NCI-H187 (cell line): Measurements from ENCODE around the gene EFNA3.
"Not testable (repeated sequence)": the region's sequence is repeated elsewhere in the genome, so short reads cannot be mapped to it uniquely, and the experiment has no call there.

Source experiments
- DNase-seq, 2 experiments: peaks; one replicate each; lab custom pipeline; 2025; lab: John Stamatoyannopoulos, UW

Gene EFNA3

DNA sequence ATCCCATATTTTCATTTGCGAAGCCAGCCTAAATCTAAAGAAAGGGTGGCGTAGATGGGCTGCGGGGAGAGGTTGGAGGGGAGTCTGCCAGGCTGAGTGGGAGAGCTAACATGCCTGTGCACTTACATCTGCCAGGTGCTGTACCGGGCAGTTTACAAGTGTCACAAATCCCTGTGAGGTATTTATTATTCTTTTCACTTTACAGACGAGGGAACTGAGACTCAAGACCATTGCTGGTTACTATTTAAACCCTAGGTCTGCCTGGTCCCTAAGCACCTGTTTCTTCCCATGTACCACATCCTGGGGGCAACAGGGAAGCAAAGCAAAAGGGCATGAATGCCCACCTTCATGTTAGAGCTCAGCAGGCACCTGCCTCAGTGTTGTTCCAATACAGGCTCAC lies 29.7 kb downstream of the EFNA3 start:
- DNase-seq, result no peak

DNA sequence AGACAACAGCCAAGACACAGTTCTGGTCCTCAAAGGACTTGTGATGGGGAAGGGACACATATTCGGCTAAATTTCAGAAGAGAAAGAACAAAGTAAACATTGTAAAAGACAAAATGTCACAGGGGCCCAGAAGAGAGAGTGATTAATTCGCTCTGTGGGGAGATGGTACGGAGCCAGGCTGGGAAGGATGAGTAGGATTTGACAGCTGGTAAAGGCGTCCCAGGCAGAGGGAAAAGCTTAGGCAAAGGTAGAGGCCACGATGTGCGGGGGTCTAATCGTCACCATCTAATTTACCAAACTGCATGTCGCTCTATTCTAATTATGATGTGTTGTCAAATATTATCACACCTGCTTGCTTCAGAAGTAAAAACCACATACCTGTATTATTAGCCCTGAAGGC lies 31.7 kb downstream of the EFNA3 start:
- DNase-seq, result no peak

DNA sequence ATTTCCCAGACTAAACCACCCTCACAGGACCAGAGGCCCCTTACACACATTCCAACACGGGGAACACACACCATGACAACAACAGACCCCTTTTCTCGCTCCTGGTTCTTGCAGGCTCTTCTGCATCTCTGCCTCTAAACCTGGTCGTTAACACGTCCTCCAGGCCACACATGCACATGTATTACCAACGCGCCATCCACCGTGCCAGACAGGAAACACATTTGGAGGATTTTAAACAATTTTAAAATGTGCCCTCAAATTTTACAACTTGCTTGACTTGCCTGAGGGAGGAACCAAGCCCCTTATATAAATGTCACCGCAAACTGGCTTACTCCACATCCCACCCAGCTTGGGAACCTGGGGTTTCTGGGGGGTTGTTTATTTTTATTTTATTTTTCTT lies 32.2 kb downstream of the EFNA3 start:
- no peak for DNase-seq

DNA sequence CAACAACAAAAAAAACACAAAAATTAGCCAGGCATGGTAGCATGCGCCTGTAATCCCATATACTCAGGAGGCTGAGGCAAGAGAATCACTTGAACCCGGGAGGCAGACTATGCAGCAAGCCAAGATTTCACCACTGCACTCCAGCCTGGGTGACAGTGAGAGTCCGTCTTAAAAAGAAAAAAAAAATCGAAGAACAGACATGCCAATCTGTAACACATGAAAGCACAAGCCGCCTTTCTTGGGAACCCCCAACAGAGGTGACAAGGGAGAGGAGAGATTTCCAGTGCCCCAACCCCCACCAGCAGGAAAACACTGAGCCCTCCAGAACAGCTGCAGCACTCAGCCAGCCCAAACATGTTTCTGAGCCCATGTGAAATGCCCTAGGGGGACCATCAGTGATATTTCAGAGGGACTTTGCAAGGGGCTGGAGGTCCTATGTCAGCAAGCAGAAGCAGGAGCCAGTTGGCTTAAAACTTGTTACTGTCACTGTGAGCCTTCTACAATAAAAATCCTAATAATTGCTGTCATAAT lies 34.9 kb downstream of the EFNA3 start:
- DNase-seq, result no peak

DNA sequence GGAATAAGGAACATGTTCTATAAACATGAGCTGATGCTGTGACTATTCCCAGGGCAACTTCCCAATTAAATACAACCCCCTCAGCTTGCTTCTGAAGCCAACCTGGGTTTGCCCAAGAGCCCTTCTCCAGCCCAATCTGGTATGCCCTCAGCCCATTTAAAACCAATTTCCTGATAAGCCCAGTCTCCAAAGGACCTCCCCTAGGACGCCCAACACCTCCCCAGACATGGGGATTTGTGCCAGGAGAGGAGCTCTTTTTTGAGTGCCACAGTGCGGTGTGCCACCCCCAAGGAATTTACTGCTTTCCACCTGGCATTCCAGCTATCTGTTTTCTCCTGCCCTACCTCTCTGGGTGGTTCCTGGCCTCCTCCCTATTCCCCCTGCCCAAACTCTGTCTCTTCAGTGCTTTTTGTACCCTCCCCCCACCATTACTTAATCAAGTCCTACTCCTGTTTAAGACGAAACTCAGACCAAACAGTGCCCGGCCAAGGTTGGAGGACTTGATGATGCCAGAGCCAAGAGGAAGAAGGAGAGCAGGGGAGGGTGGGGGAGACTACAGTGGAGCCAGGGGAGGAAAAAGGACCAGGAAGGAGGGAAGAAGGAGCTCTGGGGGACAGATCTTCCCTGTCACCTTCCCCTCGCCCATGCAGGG lies 37.6 kb downstream of the EFNA3 start:
- no peak for DNase-seq

DNA sequence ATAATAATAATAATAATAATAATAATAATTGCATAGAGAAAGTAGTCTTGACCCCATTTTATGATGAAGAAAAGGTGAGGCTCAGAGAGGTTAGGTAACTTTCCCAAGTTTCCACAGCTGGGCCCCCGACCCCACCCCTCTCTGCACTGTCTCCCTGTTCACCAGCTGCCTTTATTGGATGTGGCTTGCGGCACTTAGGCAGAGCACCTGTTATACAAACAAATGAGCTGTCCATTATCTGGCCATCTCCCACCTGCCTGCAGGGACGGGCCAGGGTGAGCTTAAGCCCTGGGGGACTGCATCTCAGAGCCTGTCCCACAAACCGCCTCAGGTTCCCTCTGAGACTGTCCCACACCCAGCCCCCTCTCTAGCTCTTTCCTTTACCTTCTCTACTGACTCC lies 39.0 kb downstream of the EFNA3 start:
- peak; percentile 29 to 42 for DNase-seq

DNA sequence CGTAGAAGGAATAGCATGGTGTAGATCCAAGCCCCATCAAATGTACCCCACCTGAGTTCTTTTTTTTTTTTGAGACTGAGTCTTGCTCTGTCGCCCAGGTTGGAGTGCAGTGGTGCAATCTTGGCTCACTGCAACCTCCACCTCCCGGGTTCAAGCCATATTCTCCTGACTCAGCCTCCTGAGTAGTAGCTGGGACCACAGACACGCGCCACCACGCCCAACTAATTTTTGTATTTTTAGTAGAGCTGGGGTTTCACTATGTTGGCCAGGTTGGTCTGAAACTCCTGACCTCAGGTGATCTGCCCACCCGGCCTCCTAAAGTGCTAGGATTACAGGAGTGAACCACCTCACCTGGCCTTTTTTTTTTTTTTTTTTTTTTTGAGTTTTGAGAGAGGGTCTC lies 39.5 kb downstream of the EFNA3 start:
- DNase-seq, result not testable (repeated sequence)

DNA sequence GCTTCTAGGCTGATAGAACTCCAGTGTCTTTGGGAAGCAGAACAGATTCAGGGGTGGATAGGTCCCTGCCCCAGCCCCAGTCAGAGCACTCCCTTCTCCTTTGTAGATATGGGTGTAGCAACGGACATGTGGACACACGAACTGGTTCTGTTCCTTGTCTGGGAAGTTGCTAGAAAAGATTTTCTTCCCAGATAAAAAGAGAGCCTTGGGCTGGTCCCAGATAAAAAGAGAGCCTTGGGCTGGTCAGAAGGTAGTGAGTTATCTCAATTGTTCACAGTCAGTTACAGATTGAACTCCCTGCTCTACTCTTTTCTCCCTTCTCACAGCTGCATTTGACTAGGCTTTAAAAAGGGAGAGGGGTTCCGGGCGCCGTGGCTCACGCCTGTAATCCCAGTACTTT lies 41.6 kb downstream of the EFNA3 start:
- no peak for DNase-seq

DNA sequence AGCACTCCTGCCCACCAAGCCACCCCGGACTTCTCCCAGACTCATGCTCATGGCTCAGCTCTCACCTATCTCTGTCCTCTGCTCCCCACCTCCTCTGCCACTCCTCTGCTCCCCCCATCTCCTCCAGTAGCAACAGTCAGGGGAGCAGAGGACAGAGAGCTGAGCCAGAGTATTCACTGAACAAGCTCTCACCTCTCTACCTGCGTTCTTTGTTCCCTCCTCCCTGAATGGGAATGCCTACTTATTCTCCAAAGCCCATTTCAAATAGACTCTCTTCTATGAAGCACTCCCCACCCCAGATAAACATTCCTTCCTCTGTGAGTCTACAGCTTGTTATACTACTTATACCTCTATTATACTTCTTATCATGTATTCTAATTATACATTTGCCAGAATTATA lies 42.6 kb downstream of the EFNA3 start:
- DNase-seq, result no peak

DNA sequence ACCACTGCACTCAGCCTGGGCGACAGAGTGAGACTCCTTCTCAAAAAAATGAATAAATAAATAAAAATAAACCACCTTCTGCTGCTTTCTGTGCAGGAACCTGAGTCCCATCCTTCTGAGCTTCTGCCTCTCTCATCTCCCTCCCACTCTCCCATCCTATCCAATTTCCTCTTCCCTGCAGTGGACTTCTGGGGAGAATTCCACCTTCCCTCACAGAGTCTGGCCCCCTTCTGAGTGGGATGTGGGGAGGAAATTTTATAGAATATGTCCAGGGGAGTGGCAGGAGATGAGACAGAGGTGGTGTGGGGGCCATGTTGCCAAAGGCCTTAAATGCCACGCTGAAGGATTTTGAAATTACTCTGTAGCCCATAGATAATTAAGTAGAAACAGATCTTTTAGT lies 43.7 kb downstream of the EFNA3 start:
- no peak for DNase-seq

DNA sequence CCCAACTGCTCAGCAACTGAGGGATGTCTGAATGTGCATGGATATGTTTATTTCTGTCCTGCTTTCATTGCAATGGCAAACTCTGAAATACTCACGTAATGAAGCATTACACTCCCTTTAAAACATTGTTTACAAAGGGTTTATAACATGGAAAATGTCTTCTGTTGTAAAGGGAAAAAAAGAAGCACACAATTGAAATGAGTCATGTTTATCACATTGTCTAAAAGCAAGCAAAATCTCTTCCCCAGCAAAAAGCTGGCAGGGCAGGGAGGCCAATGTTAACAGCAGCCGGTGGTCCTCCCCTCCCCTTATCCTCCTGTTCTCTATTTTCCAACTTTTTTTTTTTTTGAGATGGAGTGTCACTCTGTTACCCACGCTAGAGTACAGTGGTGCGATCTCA lies 45.2 kb downstream of the EFNA3 start:
- DNase-seq, result no peak

DNA sequence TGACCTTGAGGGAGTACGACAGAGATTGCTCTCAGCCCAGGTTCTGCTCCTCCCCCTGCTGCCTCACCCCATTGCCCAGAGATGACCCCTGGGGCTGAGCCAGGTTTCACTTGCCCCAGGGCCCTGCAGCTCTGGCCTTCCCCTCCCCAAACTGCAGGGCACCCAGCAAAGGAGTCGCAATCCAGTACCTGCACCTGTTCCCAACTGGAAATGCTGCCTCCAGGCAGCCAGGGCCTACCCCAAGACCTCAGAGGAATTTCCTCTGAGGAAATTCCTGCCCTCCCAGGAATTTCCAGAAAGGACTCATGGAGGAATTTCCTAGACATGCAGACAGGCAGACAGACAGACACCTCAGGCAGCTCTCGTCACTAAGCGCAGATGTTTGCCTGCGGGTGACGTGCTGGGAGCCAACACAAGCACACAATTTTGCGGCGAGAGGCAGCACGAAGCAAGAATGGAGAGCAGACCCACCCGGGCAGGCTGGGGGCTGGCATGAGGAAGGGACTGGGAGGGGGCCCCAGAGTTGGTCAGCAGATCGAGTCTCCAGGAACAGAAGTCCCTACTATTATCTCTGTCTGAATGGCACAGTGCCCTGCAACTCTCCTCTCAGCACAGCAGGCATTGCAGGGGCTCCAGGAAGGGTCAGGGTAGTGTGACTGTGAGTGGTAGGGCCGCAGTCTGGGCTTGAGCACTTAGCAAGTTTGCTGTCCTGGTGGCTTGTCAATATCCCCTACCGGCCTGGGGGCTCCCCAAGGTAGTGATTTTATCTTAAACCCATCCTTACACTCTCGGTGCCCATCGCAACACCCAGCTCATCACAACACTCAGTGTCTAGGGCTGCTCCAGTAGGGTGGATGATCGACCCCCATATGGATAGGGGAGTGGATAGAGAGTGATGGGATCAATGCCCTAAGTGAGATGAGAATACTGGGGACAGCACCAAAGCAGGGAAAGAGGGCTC lies 46.1 kb downstream of the EFNA3 start:
- no peak for DNase-seq

DNA sequence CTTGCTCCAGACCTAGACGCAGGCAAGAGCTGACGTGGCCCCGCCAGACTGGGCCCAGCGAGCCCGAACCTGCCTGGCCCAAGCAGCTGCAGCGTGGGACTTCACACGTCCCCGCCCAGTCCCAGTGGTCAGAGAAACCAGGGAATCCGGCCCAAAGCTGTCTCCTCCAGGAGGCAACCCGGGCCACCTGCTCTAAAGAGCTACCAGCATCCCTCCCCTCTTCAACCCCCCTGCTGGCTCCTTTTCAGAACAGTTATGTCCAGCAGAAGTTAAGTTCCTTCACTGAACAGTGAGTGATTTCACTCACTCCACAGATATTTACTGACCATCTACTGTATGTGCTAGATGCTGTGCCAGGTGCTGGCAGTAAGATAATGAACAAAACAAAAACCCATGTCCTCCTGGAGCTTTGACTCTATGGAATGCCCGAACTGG lies 46.9 kb downstream of the EFNA3 start:
- no peak for DNase-seq

DNA sequence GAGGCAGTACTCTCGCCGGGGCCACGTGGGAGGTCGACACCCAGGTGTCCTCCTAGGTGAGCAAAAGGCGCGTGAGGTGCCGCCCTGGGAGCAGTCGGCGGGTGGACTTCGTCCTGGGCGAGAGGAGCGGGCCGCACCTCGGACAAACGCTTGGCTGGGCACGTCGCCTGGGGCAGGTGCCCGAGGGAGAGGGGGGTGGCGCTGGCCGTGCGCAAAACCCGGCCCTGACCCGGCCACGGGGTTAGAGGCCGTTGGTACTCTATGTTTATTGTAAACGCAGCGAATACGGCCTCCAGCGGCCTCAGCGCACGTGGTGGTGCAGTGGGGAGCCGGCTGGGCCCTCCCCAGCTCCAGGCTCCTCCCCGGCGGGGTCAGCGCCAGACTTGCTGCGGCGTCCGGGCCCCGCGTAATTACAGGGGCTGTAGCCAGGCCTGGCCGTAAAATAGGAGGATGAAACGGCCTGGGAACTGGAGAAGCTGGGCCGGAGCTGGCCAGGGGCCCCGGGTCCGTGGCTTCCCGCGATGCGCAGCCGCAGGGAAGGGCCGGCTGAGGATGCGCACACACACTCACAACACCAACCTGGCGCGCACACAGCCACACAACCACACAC lies 47.4 kb downstream of the EFNA3 start:
- no peak for DNase-seq

DNA sequence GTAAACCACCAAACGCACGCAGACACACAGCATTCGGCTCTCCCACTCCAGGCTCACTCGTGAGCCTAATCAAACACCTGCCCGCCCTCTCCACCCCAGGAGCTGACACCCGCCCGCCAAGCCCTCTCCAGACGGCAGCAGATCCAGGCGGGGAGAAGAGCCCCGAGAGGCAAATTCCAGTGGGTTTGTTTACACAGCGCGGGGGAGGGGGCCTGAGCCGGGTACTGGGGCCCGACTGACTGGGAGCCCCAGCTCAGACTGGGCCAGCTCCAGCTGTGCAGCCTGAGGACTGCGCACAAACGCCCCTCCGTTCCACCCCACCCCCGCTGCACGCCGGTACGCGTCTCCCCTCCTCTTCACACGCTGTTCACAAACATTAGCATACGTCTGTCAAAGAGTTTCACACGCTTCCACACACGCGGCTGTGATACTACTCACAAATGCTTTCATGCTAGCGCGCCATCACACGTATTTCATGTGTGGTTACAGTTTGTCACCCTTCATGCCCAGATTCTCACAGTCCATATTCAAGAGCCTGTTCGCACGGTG lies 48.0 kb downstream of the EFNA3 start:
- DNase-seq, result no peak

DNA sequence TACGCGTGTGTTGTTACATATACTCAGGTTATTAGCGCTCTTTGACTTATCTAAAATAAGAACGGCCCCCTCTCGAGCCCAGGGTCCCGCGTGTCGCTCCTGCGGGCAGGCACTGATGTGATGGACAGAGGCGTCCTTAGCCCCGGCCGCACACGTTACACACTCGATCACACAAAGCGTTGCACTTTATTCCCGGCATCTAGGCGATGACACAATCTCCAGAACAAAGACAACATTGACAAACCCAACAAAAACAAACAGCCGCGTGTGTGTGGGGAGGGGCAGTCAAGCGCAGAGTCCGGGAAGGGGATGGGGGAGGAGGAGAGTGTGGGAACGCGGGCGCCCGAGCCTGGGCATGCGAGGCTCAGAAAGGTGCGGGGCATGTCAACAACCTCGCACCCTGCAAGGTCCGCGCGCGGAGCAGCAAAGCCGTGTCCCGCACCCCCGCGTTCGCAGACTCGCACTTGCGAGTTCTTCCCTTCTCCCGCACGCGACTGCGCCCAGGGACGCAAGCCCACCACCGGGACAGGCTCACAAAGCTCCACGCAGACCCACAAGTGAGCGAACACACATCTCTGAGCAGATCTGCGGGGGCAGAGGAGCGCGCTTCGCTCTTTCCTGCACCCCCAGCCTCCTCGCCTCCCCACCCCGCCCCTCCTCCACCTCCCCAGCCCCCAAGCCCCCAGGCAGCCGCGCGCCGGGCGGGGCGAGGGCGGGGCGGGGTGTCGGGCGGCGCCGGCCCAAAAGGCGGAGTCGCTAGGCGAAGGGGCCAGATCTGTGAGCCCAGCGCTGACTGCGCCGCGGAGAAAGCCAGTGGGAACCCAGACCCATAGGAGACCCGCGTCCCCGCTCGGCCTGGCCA lies 48.7 kb downstream of the EFNA3 start, which contains the start of gene EFNA1:
TSS of gene EFNA1 (plus strand) at position 772 of the 862 bp plus-strand sequence. CDS start 102 bp downstream, outside the sequence.
- no peak for DNase-seq

DNA sequence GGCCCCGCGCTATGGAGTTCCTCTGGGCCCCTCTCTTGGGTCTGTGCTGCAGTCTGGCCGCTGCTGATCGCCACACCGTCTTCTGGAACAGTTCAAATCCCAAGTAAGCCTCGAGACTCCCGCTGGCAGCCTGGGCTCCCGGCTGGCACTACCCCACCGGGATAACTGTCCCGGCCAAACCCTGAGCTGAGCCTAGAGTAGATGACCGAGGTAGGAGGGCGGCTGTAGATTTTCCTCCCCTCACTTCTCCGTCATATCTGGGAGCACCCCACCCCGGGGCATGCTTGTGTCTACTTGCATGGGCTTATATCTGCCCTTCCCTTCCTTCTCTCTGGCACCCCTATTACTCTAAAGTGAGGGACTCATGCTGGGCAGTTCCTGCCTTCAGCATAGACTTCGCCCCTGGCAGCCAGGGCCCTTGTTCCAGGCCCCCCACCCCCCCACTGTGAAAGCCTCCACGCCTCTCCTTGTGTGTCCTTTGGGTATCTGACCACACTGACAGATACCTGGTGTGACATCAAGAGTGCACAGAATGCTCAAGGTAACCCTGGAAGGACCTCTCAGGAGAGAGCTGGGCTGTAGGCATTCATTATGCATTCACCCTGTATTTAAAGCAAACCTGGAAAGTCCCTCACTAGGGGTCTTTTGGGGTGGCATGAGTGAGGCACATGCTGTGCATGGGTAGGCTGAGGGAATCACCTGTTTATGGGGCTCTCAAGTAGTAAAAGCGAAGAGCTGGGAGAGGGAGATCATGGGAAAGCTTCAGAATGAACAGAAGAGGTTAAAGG lies 49.5 kb downstream of the EFNA3 start:
- DNase-seq, result no peak

DNA sequence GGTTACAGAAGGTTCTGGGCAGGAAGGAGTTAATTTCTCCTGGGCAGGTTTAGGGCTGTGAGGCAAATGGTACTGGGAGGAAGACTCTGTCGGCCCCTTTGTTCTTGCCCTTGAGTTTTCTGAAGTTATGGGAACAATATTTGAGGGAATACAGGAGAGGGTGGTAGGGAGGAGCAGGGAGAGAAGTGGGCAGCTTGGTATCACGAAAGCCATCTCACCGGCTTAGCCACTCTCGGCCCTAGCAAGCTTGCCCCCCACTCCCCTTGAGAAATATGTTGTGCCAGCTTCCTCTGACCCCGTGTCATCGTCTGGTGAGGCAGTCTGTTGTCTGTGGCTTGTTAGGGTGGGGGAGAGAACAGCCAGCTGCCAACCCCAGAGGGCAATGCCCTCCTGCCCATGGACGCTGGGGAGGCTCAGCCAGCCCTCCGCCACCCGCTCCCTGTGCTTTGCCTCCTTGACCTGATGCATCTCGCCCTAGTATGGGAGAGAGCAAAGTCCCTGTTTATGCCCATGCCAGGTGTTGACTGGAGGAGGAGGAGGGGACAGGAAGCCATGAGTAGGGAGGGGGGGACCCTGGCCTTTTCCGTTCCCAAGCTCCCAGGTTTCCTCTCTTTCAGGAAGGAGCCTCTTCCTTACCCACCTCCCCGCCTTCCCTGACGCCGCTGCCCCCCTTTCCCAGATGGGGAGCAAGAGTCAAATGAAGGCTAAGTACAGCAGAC lies 50.3 kb downstream of the EFNA3 start:
- no peak for DNase-seq

DNA sequence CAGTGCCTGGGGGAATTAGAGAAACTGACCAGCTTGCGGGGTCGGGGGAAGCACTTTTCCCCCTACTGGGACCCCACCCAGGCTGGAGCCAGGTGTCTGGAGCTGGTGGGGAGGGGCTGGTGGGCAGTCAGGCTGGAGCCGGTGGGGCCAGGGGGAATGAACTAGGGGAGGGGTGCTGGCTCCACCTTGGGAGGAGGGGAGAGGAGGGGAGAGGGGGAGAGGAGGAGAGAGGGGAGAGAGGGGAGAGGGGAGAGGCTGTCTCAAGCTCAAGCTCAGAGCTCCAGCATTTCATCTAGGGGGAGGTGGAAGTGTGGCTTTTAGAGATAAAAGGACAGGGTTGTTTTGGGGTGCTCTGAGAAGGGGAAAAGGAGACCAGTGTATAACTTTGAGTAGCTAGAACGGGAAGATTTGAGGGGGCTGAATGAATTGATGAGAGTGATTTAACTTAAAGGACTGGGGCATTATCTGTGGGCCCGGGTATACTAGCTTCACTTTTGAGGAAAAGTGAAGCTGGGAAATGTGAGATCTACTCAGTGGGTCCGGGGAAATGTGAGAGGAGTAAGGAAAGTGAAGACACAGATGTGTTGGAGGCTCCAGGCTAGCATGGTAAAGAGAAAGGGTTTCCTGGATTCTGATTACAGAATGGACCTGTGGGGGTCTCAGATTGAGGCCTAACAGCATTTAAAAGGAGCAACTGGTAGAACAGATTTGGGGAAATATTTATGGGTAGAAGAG lies 51.8 kb downstream of the EFNA3 start:
- no peak for DNase-seq
